ENCODE measurements around the gene PTPRG. TPM values are rescaled to one million over a fixed set of nuclear protein-coding genes. Genes with fewer than 3 reads are reported as not detected.
"Not testable (repeated sequence)": the region's sequence is repeated elsewhere in the genome, so short reads cannot be mapped to it uniquely, and the experiment has no call there.

Gene PTPRG
- total RNA-seq, 3 donors from 2014 or later, result 28.9 to 54.7 (median 40.4) TPM

- no peaks in the 10 kb centered on the region for H3K4me1 ChIP-seq (ENCODE audit: low read depth)
- DNase-seq (no peak), ATAC-seq (no peak)
- TF ChIP-seq CTCF (IDR thresholded peaks at IDR 0.05), result no peak
- intact Hi-C loops (cut with DNase I, micrococcal nuclease), result no loop called here
- no peaks in the 10 kb centered on the region for H3K9me3 ChIP-seq
- H3K36me3 ChIP-seq (ENCODE audit: low read depth), result no peaks in the 10 kb centered on the region
- H3K4me3 ChIP-seq, result no peak overlapping the region
These were observed 475.4 kb downstream of the PTPRG start for GRCh38 chr3:62036726-62037125.

- H3K4me3 ChIP-seq; H3K9me3 ChIP-seq; intact Hi-C loops (cut with DNase I, micrococcal nuclease); ATAC-seq; DNase-seq; H3K4me1 ChIP-seq (ENCODE audit: low read depth); H3K36me3 ChIP-seq (ENCODE audit: low read depth): not testable (repeated sequence)
These were observed 477.4 kb downstream of the PTPRG start for GRCh38 chr3:62038798-62039197.

GRCh38 chr3:62039586-62039985 is 478.2 kb downstream of the PTPRG start:
- H3K4me3 ChIP-seq, result no peak overlapping the region
- intact Hi-C loops (cut with DNase I, micrococcal nuclease), result no loop called here
- TF ChIP-seq CTCF (IDR thresholded peaks at IDR 0.05), result no peak
- DNase-seq, result no peak
- H3K4me1 ChIP-seq (ENCODE audit: low read depth), result no peaks in the 10 kb centered on the region
- no peaks in the 10 kb centered on the region for H3K36me3 ChIP-seq (ENCODE audit: low read depth)
- no peaks in the 10 kb centered on the region for H3K9me3 ChIP-seq
- ATAC-seq, result no peak

- H3K4me1 ChIP-seq (ENCODE audit: low read depth), result no peaks in the 10 kb centered on the region
- no peak for ATAC-seq
- intact Hi-C loops (cut with DNase I, micrococcal nuclease), result no loop called here
- no peak overlapping the region for H3K4me3 ChIP-seq
- no peak for DNase-seq
- no peaks in the 10 kb centered on the region for H3K9me3 ChIP-seq
- no peak for TF ChIP-seq CTCF (IDR thresholded peaks at IDR 0.05)
- no peaks in the 10 kb centered on the region for H3K36me3 ChIP-seq (ENCODE audit: low read depth)
These were observed 480.3 kb downstream of the PTPRG start for GRCh38 chr3:62041681-62042080.

- H3K4me1 ChIP-seq (ENCODE audit: low read depth), result no peaks in the 10 kb centered on the region
- no peaks in the 10 kb centered on the region for H3K9me3 ChIP-seq
- DNase-seq (no peak), ATAC-seq (no peak)
- no peak for TF ChIP-seq CTCF (IDR thresholded peaks at IDR 0.05)
- no peak overlapping the region for H3K4me3 ChIP-seq
- no peaks in the 10 kb centered on the region for H3K36me3 ChIP-seq (ENCODE audit: low read depth)
- intact Hi-C loops (cut with DNase I, micrococcal nuclease), result no loop called here
These were observed 483.6 kb downstream of the PTPRG start for GRCh38 chr3:62044874-62045411.

GRCh38 chr3:62046326-62046725 is 485.0 kb downstream of the PTPRG start:
- no peak overlapping the region for H3K4me3 ChIP-seq
- DNase-seq (no peak), ATAC-seq (no peak)
- H3K4me1 ChIP-seq (ENCODE audit: low read depth), result no peaks in the 10 kb centered on the region
- intact Hi-C loops (cut with DNase I, micrococcal nuclease), result no loop called here
- no peak for TF ChIP-seq CTCF (IDR thresholded peaks at IDR 0.05)
- no peaks in the 10 kb centered on the region for H3K36me3 ChIP-seq (ENCODE audit: low read depth)
- H3K9me3 ChIP-seq, result no peaks in the 10 kb centered on the region

All from mucosa of descending colon (tissue), 3 donors.